Measurements from ENCODE around the gene MYO18B.

GRCh38 chr22:26045860-26046259, 303.9 kb downstream of the MYO18B start:
- TF ChIP-seq CTCF (IDR thresholded peaks at IDR 0.05; ENCODE audit: insufficient read depth, low read depth, low read length), result no peak
- TF ChIP-seq EZH2 (IDR thresholded peaks at IDR 0.05; ENCODE audit: insufficient read depth, low read length), result no peak

Measured in astrocyte (in vitro differentiated cells and primary cell).